ENCODE measurements around the gene PCDHGB4. TPM values are rescaled to one million over a fixed set of nuclear protein-coding genes. Genes with fewer than 3 reads are reported as not detected.

Gene PCDHGB4
- total and polyA plus RNA-seq, 9 of the 15 experiments (the other 6 are each of a cell fraction or from before 2014, with no cell fraction given) = 0.01 to 0.14 (median 0.03) TPM; not detected in 5

- CTCF ChIA-PET (ENCODE audit: low intra/inter-chr PET ratio) = no interaction called here
- Histone ChIP-seq H3K4me3 (no peak overlapping the region), H2AFZ (ENCODE audit: low read depth, low read length) (no peak overlapping the region), H3K27me3 (ENCODE audit: control insufficient read depth in 2 of 2, insufficient read depth in 2 of 2, low read length in 2 of 2) (peaks cover 0 to 20% of the 10 kb centered on the region in 2 experiments; a peak in 2 of 5 replicates), H4K20me1 (replicated peaks; ENCODE audit: control insufficient read depth, insufficient read depth, low read length) (no peaks in the 10 kb centered on the region), H3K9ac (ENCODE audit: insufficient read depth in 1 of 2, low read depth in 2 of 2, low read length in 2 of 2) (no peak overlapping the region), H3K27ac (ENCODE audit: extremely low read depth, low read depth, low read length) (no peak overlapping the region), H3K36me3 (ENCODE audit: control insufficient read depth, insufficient read depth, low read length) (no peaks in the 10 kb centered on the region), H3K4me1 (replicated peaks in 1 of 2; ENCODE audit: control insufficient read depth in 2 of 2, insufficient read depth in 2 of 2, low read length in 2 of 2) (peaks cover 0 to 16% of the 10 kb centered on the region in 2 experiments; a peak in 2 of 5 replicates), H3K4me2 (ENCODE audit: insufficient read depth, low read length) (no peak overlapping the region), H3K9me3 (replicated peaks; ENCODE audit: control insufficient read depth, insufficient read depth, low read depth, low read length) (no peaks in the 10 kb centered on the region; the same call in 1 of the 2 replicates), H3K9me1 (ENCODE audit: control insufficient read depth, insufficient read depth, low read length) (no peaks in the 10 kb centered on the region), H3K79me2 (ENCODE audit: control insufficient read depth, insufficient read depth, low read length) (no peaks in the 10 kb centered on the region)
- POLR2A ChIA-PET = no interaction called here
- 0% methylated on average over 2 of the region's 2 CpGs for WGBS (ENCODE audit: insufficient coverage, low coverage, missing lambda C conversion rate)
- FAIRE-seq (no peak), DNase-seq (ENCODE audit: extremely low read depth in 1 of 4, low spot score in 3 of 4) (no peak), ATAC-seq (no peak)
- BruUV-seq (replicated peaks) = no TSS peak
- in situ Hi-C loops (cut with MboI) = no loop called here
- intact Hi-C loops (cut with micrococcal nuclease) = no loop called here
- TF ChIP-seq ZSCAN29 (IDR thresholded peaks at IDR 0.05) (no peak), THAP7 (CRISPR knock-in tag; IDR thresholded peaks at IDR 0.05) (no peak), MAFK (IDR thresholded peaks at IDR 0.05; ENCODE audit: low read length) (no peak), ETV6 (IDR thresholded peaks at IDR 0.05; ENCODE audit: borderline replicate concordance in 1 of 2, low read depth in 2 of 2, low read length in 1 of 2) (no peak), ETV6 (CRISPR knock-in tag; IDR thresholded peaks at IDR 0.05; ENCODE audit: borderline replicate concordance) (no peak), CHAMP1 (IDR thresholded peaks at IDR 0.05) (no peak), STAT5B (CRISPR knock-in tag; IDR thresholded peaks at IDR 0.05) (no peak), TRIM24 (IDR thresholded peaks at IDR 0.05) (no peak), ZNF12 (CRISPR knock-in tag; IDR thresholded peaks at IDR 0.05) (no peak), KDM5B (IDR thresholded peaks at IDR 0.05; ENCODE audit: insufficient replicate concordance, low read depth, low read length) (no peak)
Measured at GRCh38 chr5:141434006-141434405, 46.5 kb downstream of the PCDHGB4 start.
